GM23338 (cell line): Measurements from ENCODE around the gene FOXI2. TPM values are rescaled to one million over a fixed set of nuclear protein-coding genes. Genes with fewer than 3 reads are reported as not detected.

Experiments used
- ATAC-seq: fragments of 200-7000 bp; cut with Tn5 transposase; 3 replicates; pipeline ENCODE4 v1.9.1; 2020
- DNase-seq: peaks from one replicate; pipeline ENCODE4 v3.0.0-alpha.2; 2015; ENCODE audit warnings: low spot score
- H2AFZ ChIP-seq: fragments of 200-600 bp; sonication (generic); 2 replicates; pipeline ENCODE4 v1.8.0; 2016; ENCODE audit warnings: antibody characterized with exemption, mild to moderate bottlenecking, moderate library complexity
- H3F3A ChIP-seq: fragments of 200-600 bp; sonication (generic); replicated peaks from 2 replicates; pipeline ENCODE4 v1.8.0; 2017; ENCODE audit warnings: antibody characterized with exemption, mixed run types, low read depth
- H3K27ac ChIP-seq: fragments of 200-600 bp; sonication (generic); 2 replicates; pipeline ENCODE4 v1.6.1; 2016; ENCODE audit warnings: low read depth
- H3K27me3 ChIP-seq: fragments of 200-600 bp; sonication (generic); 2 replicates; pipeline ENCODE4 v1.8.0; 2016; ENCODE audit warnings: mild to moderate bottlenecking, mixed run types, moderate library complexity; ENCODE audit not compliant: insufficient read depth
- H3K36me3 ChIP-seq: fragments of 200-600 bp; sonication (generic); 2 replicates; pipeline ENCODE4 v1.8.0; 2016; ENCODE audit warnings: mild to moderate bottlenecking; ENCODE audit not compliant: insufficient read depth
- H3K4me1 ChIP-seq: fragments of 200-600 bp; sonication (generic); 2 replicates; pipeline ENCODE4 v1.8.0; 2016; ENCODE audit warnings: mild to moderate bottlenecking, moderate library complexity; ENCODE audit not compliant: insufficient read depth
- H3K4me2 ChIP-seq: fragments of 200-600 bp; sonication (generic); 2 replicates; pipeline ENCODE4 v1.7.1; 2017; ENCODE audit warnings: mixed run types
- H3K4me3 ChIP-seq: fragments of 200-600 bp; sonication (generic); 2 replicates; pipeline ENCODE4 v1.6.1; 2016; ENCODE audit warnings: mixed run types
- H3K79me2 ChIP-seq: fragments of 200-600 bp; sonication (generic); replicated peaks from 2 replicates; pipeline ENCODE4 v1.8.0; 2017; ENCODE audit warnings: mild to moderate bottlenecking; ENCODE audit not compliant: insufficient read depth
- H3K9me2 ChIP-seq: fragments of 200-600 bp; sonication (generic); 2 replicates; pipeline ENCODE4 v1.8.0; 2017; ENCODE audit not compliant: insufficient read depth
- H4K20me1 ChIP-seq: fragments of 200-600 bp; sonication (generic); replicated peaks from 2 replicates; pipeline ENCODE4 v1.8.0; 2017; ENCODE audit warnings: mild to moderate bottlenecking; ENCODE audit not compliant: insufficient read depth
- H3K27ac Mint-ChIP-seq: 2 replicates; pipeline ENCODE4 v1.8.0; 2020; ENCODE audit warnings: inconsistent platforms, mild to moderate bottlenecking, moderate library complexity, mixed read lengths
- H3K27me3 Mint-ChIP-seq: 3 replicates; pipeline ENCODE4 v1.8.0; 2022; ENCODE audit warnings: low read depth, mild to moderate bottlenecking, moderate library complexity, mixed read lengths, inconsistent platforms; ENCODE audit not compliant: insufficient read depth, poor library complexity
- H3K36me3 Mint-ChIP-seq: 3 replicates; pipeline ENCODE4 v1.8.0; 2021; ENCODE audit warnings: low read depth, mild to moderate bottlenecking, inconsistent platforms, moderate library complexity, mixed read lengths
- H3K4me1 Mint-ChIP-seq: 3 replicates; pipeline ENCODE4 v1.8.0; 2020; ENCODE audit warnings: mild to moderate bottlenecking, inconsistent platforms, mixed read lengths
- H3K4me3 Mint-ChIP-seq: 3 replicates; pipeline ENCODE4 v1.8.0; 2021; ENCODE audit warnings: moderate library complexity, mild to moderate bottlenecking, inconsistent platforms, mixed read lengths
- H3K9me3 Mint-ChIP-seq: 3 replicates; pipeline ENCODE4 v1.8.0; 2020; ENCODE audit warnings: moderate library complexity, mild to moderate bottlenecking, inconsistent platforms, mixed read lengths
- CREB1 ChIP-seq: fragments of 250-450 bp; sonication (Bioruptor Pico); IDR thresholded peaks from 2 replicates; pipeline ENCODE4 v1.5.0; 2020; ENCODE audit warnings: low read depth, mild to moderate bottlenecking, moderate library complexity
- EZH2 ChIP-seq: fragments of 200-600 bp; sonication (generic); IDR thresholded peaks from one replicate; pipeline ENCODE4 v1.8.0; 2017; ENCODE audit warnings: antibody characterized with exemption, mild to moderate bottlenecking, low read depth; ENCODE audit not compliant: unreplicated experiment
- EZH2phosphoT487 ChIP-seq: fragments of 200-600 bp; sonication (generic); IDR thresholded peaks from one replicate; pipeline ENCODE4 v1.8.1; 2018; ENCODE audit warnings: antibody characterized with exemption; ENCODE audit not compliant: unreplicated experiment
- NANOG ChIP-seq: IDR thresholded peaks from 2 replicates; pipeline ENCODE4 v1.6.1; 2016; ENCODE audit warnings: antibody characterized with exemption, borderline replicate concordance
- POLR2AphosphoS5 ChIP-seq: IDR thresholded peaks from 2 replicates; pipeline ENCODE4 v1.6.1; 2016; ENCODE audit warnings: antibody characterized with exemption, low read depth
- polyA plus RNA-seq: library from polyadenylated mRNA; unstranded; fragments of >200 nt; fragmentation: Nextera tagmentation; extraction: Ambion mirVana; gene quantifications from 2 replicates; pipeline ENCODE4 v1.2.1, GENCODE V29; 2016
- total RNA-seq: library from RNA; depleted of rRNA; stranded (reverse); fragments of >200 nt; shearing (Covaris generic); gene quantifications from 2 replicates; pipeline ENCODE4 v1.2.3, GENCODE V29; 2014
- TF ChIP-seq, protein P1 (sequence below), 2 experiments: fragments of 200-600 bp in 1 of 2; sonication (generic) in 1 of 2; conservative IDR thresholded peaks; 2 replicates each; pipeline versions ENCODE4 v1.5.1 to v1.6.1; 2016 to 2017; ENCODE audit warnings: antibody characterized with exemption in 2 of 2, low read depth in 2 of 2, mild to moderate bottlenecking in 2 of 2, moderate library complexity in 1 of 2
- TF ChIP-seq, protein P2 (sequence below): IDR thresholded peaks from one replicate; pipeline ENCODE4 v1.6.1; 2018; ENCODE audit warnings: antibody characterized with exemption; ENCODE audit not compliant: unreplicated experiment

The FOXI2 gene
- total and polyA plus RNA-seq, 2 experiments from 2014 or later: 0.74 to 1.3 TPM

DNA sequence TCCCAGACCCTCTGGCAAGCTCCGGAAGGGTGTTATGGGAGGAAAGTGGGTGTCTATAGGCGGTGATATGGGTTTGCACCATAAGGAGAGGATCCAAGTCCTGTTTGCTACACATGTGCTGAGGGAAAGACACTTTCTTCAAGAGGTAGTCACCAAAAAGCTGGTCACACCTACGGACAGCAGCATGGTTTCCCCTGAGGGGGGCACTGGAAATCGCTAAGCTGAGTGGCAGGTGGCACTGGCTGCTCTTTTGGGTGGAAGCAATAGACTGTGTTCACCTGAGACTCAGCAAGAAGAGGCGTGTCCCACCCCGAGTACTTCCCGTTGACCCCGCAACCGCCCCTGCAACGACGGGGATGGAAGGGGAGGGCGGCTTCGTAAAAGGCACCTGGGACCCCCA lies 1.8 kb upstream of the FOXI2 start:
- peaks cover 6% of the 10 kb centered on the region; the same call in 1 of the 2 replicates for H3K9me2 ChIP-seq
- no peaks in the 10 kb centered on the region for H3K9me3 Mint-ChIP-seq
- TF ChIP-seq, protein P1, sequence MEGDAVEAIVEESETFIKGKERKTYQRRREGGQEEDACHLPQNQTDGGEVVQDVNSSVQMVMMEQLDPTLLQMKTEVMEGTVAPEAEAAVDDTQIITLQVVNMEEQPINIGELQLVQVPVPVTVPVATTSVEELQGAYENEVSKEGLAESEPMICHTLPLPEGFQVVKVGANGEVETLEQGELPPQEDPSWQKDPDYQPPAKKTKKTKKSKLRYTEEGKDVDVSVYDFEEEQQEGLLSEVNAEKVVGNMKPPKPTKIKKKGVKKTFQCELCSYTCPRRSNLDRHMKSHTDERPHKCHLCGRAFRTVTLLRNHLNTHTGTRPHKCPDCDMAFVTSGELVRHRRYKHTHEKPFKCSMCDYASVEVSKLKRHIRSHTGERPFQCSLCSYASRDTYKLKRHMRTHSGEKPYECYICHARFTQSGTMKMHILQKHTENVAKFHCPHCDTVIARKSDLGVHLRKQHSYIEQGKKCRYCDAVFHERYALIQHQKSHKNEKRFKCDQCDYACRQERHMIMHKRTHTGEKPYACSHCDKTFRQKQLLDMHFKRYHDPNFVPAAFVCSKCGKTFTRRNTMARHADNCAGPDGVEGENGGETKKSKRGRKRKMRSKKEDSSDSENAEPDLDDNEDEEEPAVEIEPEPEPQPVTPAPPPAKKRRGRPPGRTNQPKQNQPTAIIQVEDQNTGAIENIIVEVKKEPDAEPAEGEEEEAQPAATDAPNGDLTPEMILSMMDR (conservative IDR thresholded peaks at IDR 0.05; ENCODE audit: low read depth in 2 of 2): 0 out of 4 replicates have a peak, but pooled peaks of 1 of the 2 experiments have one; percentile 12
- TF ChIP-seq NANOG: no peak
- H3K27ac Mint-ChIP-seq: no peak overlapping the region
- H3K4me3 ChIP-seq: peak overlapping the region; percentile 80
- H3K4me1 Mint-ChIP-seq: peaks cover 24% of the 10 kb centered on the region
- H3K27me3 ChIP-seq: peaks cover 71% of the 10 kb centered on the region
- H3K27me3 Mint-ChIP-seq: peaks cover 66% of the 10 kb centered on the region
- peak overlapping the region; percentile 98 for H2AFZ ChIP-seq
- peak; percentile 7 for DNase-seq
- no peaks in the 10 kb centered on the region for H4K20me1 ChIP-seq
- peak overlapping the region; percentile 95 for H3K4me2 ChIP-seq
- 0 out of 2 replicates have a peak, but pooled peaks cover 2% of the 10 kb centered on the region for H3F3A ChIP-seq
- H3K79me2 ChIP-seq: no peaks in the 10 kb centered on the region
- H3K4me3 Mint-ChIP-seq: peak overlapping the region; percentile 76
- no peak overlapping the region for H3K27ac ChIP-seq
- H3K36me3 Mint-ChIP-seq: no peaks in the 10 kb centered on the region
- no peak for ATAC-seq
- peaks cover 22% of the 10 kb centered on the region for H3K4me1 ChIP-seq
- no peaks in the 10 kb centered on the region for H3K36me3 ChIP-seq

DNA sequence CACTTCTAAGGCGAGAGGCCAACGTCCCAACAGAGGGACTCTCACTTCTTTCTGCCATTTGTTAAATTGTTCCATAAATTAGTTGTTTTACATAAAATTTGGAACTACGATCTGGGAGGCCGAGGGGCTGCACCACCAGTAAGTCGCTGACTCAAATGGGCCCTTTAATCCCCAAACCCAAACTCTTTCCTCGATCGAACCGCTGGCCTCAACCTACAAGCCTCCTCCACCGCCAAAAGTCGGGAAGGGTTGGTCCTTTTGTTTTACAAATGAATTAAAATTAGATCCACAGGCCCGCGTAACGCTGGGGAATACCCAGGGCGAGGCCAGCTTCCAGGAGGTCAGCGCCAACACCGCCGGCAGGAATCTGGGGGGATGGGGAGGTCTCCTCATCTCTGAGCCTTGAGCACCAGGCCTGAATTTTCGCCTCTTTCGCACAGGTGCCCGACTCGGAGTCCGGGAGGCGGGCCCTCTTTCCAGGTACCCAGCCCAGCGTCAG lies 1.2 kb upstream of the FOXI2 start:
- peak overlapping the region; percentile 80 for H3K4me3 ChIP-seq
- Mint-ChIP-seq H3K4me3 (peak overlapping the region; percentile 76), H3K4me1 (peaks cover 27% of the 10 kb centered on the region), H3K27ac (no peak overlapping the region), H3K27me3 (peaks cover 71% of the 10 kb centered on the region), H3K36me3 (no peaks in the 10 kb centered on the region), H3K9me3 (no peaks in the 10 kb centered on the region)
- peaks cover 6% of the 10 kb centered on the region; the same call in 1 of the 2 replicates for H3K9me2 ChIP-seq
- 0 out of 2 replicates have a peak, but pooled peaks cover 2% of the 10 kb centered on the region for H3F3A ChIP-seq
- TF ChIP-seq EZH2: peak; percentile 32
- TF ChIP-seq CREB1 (CRISPR knock-in tag): no peak
- no peaks in the 10 kb centered on the region for H4K20me1 ChIP-seq
- H3K4me1 ChIP-seq: peaks cover 22% of the 10 kb centered on the region
- H3K79me2 ChIP-seq: no peaks in the 10 kb centered on the region
- peaks cover 71% of the 10 kb centered on the region for H3K27me3 ChIP-seq
- H3K4me2 ChIP-seq: peak overlapping the region; percentile 95
- DNase-seq: peak; percentile 76
- ATAC-seq: peak; percentile 34
- H2AFZ ChIP-seq: peak overlapping the region; percentile 98
- H3K36me3 ChIP-seq: no peaks in the 10 kb centered on the region
- H3K27ac ChIP-seq: no peak overlapping the region

DNA sequence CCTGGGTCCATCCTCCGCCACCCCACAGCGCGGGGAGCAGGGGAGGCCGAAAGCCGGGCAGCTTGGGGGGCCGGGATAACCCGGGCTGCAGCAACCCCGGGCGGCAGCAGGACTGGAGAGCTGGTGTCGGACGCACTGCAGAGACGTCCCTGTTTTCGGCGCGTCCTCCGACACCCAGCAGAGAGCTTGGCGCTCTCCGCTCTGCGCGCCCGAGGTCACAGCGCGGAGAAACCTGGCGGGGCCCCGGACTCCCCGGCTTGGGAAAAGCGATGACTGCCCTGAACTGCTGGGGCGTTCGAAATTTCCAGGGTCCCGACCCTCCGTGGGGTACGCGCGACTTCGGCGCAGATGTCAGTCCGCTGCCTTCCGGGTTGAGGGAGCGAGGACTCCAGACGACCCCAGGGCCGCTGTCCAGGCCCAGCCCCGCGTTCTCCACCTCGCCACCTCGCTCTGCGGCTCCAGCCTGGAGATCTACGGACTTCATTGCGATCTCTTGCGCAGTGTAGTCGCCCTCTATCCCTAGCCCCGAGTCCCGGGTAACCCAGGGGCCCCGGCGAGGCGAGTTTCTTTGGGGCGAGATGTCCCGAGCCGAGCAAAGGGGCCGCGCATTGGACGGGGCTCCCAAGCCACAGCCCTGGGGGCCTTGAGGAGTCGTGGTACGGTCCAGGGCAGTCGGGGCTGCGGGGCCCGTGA lies 617 bp upstream of the FOXI2 start:
- peaks cover 75% of the 10 kb centered on the region for H3K27me3 ChIP-seq
- H3K4me1 Mint-ChIP-seq: peaks cover 28% of the 10 kb centered on the region
- peaks cover 6% of the 10 kb centered on the region; the same call in 1 of the 2 replicates for H3K9me2 ChIP-seq
- DNase-seq (peak; percentile 57), ATAC-seq (peak; percentile 33)
- no peaks in the 10 kb centered on the region for H3K36me3 Mint-ChIP-seq
- peaks cover 22% of the 10 kb centered on the region for H3K4me1 ChIP-seq
- H3K36me3 ChIP-seq: no peaks in the 10 kb centered on the region
- peak overlapping the region; percentile 95 for H3K4me2 ChIP-seq
- H3K27me3 Mint-ChIP-seq: peaks cover 73% of the 10 kb centered on the region
- H3K4me3 ChIP-seq: peak overlapping the region; percentile 80
- no peak overlapping the region for H3K27ac ChIP-seq
- no peaks in the 10 kb centered on the region for H3K79me2 ChIP-seq
- H3F3A ChIP-seq: 0 out of 2 replicates have a peak, but pooled peaks cover 2% of the 10 kb centered on the region
- peak overlapping the region; percentile 76 for H3K4me3 Mint-ChIP-seq
- H4K20me1 ChIP-seq: no peaks in the 10 kb centered on the region
- H3K9me3 Mint-ChIP-seq: no peaks in the 10 kb centered on the region
- peak; percentile 7 for TF ChIP-seq EZH2phosphoT487
- peak; percentile 68 for TF ChIP-seq EZH2
- TF ChIP-seq POLR2AphosphoS5: no peak
- TF ChIP-seq, protein P2, sequence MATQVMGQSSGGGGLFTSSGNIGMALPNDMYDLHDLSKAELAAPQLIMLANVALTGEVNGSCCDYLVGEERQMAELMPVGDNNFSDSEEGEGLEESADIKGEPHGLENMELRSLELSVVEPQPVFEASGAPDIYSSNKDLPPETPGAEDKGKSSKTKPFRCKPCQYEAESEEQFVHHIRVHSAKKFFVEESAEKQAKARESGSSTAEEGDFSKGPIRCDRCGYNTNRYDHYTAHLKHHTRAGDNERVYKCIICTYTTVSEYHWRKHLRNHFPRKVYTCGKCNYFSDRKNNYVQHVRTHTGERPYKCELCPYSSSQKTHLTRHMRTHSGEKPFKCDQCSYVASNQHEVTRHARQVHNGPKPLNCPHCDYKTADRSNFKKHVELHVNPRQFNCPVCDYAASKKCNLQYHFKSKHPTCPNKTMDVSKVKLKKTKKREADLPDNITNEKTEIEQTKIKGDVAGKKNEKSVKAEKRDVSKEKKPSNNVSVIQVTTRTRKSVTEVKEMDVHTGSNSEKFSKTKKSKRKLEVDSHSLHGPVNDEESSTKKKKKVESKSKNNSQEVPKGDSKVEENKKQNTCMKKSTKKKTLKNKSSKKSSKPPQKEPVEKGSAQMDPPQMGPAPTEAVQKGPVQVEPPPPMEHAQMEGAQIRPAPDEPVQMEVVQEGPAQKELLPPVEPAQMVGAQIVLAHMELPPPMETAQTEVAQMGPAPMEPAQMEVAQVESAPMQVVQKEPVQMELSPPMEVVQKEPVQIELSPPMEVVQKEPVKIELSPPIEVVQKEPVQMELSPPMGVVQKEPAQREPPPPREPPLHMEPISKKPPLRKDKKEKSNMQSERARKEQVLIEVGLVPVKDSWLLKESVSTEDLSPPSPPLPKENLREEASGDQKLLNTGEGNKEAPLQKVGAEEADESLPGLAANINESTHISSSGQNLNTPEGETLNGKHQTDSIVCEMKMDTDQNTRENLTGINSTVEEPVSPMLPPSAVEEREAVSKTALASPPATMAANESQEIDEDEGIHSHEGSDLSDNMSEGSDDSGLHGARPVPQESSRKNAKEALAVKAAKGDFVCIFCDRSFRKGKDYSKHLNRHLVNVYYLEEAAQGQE: peak; percentile 9
- no peak overlapping the region for H3K27ac Mint-ChIP-seq
- H2AFZ ChIP-seq: peak overlapping the region; percentile 98
